Osteocyte (in vitro differentiated cells): ENCODE data around the gene EPHB1. TPM values are rescaled to one million over a fixed set of nuclear protein-coding genes. Genes with fewer than 3 reads are reported as not detected.

Source experiments
- DNase-seq: peaks from one replicate; pipeline ENCODE4 v3.0.0; 2021; ENCODE audit warnings: mixed read lengths; ENCODE audit not compliant: unreplicated experiment; ENCODE audit errors: extremely low spot score
- H3K27ac Mint-ChIP-seq: one replicate; pipeline ENCODE4 v1.8.0; 2021; ENCODE audit warnings: mild to moderate bottlenecking, mixed read lengths; ENCODE audit not compliant: unreplicated experiment
- H3K27me3 Mint-ChIP-seq: one replicate; pipeline ENCODE4 v1.8.0; 2021; ENCODE audit warnings: mixed read lengths; ENCODE audit not compliant: unreplicated experiment
- H3K36me3 Mint-ChIP-seq: one replicate; pipeline ENCODE4 v1.8.0; 2021; ENCODE audit warnings: mixed read lengths; ENCODE audit not compliant: unreplicated experiment
- H3K4me1 Mint-ChIP-seq: one replicate; pipeline ENCODE4 v1.8.0; 2021; ENCODE audit warnings: mixed read lengths; ENCODE audit not compliant: unreplicated experiment
- H3K4me3 Mint-ChIP-seq: one replicate; pipeline ENCODE4 v1.8.0; 2021; ENCODE audit warnings: mild to moderate bottlenecking, moderate library complexity, mixed read lengths; ENCODE audit not compliant: unreplicated experiment
- H3K9me3 Mint-ChIP-seq: one replicate; pipeline ENCODE4 v1.8.0; 2021; ENCODE audit warnings: mixed read lengths; ENCODE audit not compliant: unreplicated experiment
- total RNA-seq: library from RNA; stranded (reverse); gene quantifications from 2 replicates; pipeline ENCODE4 v1.2.1, GENCODE V29; 2021
- TF ChIP-seq, protein P1 (sequence below): fragments of 200-600 bp; sonication (generic); IDR thresholded peaks from 2 replicates; pipeline ENCODE4 v1.5.0; 2021; ENCODE audit warnings: antibody characterized with exemption, mild to moderate bottlenecking, moderate library complexity

Gene EPHB1
- total RNA-seq, 1 donor from 2014 or later = 0.75 TPM

DNA sequence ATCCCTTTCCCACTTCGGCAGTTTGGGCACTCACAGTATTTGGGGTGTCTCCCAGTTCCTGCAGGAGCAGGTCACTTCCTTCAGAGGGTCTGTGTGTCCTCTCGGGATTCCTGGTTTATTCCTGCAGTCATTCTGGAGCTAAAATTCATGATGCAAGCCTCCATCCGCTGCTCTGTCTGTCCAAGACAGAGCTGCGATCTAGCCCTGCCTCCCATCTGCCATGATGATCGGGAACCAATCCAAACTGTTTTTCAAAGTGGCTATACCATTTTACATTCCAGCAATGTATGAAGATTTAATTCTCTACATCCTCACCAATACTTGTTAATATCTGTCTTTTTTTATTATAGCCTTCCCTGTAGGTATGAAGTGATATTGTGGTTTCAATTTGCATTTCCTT, 273.0 kb downstream of the EPHB1 start:
- Mint-ChIP-seq H3K36me3 (no peaks in the 10 kb centered on the region), H3K4me1 (no peaks in the 10 kb centered on the region), H3K27ac (no peak overlapping the region), H3K4me3 (no peak overlapping the region), H3K27me3 (no peaks in the 10 kb centered on the region), H3K9me3 (peaks cover 12% of the 10 kb centered on the region)
- no peak for DNase-seq
- TF ChIP-seq, protein P1, sequence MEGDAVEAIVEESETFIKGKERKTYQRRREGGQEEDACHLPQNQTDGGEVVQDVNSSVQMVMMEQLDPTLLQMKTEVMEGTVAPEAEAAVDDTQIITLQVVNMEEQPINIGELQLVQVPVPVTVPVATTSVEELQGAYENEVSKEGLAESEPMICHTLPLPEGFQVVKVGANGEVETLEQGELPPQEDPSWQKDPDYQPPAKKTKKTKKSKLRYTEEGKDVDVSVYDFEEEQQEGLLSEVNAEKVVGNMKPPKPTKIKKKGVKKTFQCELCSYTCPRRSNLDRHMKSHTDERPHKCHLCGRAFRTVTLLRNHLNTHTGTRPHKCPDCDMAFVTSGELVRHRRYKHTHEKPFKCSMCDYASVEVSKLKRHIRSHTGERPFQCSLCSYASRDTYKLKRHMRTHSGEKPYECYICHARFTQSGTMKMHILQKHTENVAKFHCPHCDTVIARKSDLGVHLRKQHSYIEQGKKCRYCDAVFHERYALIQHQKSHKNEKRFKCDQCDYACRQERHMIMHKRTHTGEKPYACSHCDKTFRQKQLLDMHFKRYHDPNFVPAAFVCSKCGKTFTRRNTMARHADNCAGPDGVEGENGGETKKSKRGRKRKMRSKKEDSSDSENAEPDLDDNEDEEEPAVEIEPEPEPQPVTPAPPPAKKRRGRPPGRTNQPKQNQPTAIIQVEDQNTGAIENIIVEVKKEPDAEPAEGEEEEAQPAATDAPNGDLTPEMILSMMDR = no peak

DNA sequence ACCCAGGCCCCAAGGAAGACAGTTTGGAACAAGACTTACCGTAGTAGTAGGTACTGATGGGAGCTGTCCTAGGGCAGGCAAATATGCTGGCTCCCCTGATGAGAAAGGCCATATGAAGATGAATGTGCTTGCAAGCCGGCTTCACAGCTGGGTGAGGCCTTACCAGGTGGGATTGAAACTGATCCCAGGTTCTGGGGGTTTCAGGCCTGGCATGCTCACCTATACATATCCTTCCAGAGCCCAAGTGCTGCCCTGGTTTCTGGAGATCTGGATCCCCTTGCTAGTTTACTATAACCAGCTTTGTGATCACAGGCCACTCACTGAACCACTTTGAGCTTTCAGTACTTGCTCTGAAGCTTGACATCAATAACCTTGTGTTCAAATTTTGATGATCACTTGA, 274.3 kb downstream of the EPHB1 start:
- no peaks in the 10 kb centered on the region for H3K4me1 Mint-ChIP-seq
- H3K27me3 Mint-ChIP-seq = no peaks in the 10 kb centered on the region
- peaks cover 12% of the 10 kb centered on the region for H3K9me3 Mint-ChIP-seq
- no peak overlapping the region for H3K27ac Mint-ChIP-seq
- H3K4me3 Mint-ChIP-seq = no peak overlapping the region
- TF ChIP-seq, protein P1 = no peak
- DNase-seq = no peak
- H3K36me3 Mint-ChIP-seq = no peaks in the 10 kb centered on the region

DNA sequence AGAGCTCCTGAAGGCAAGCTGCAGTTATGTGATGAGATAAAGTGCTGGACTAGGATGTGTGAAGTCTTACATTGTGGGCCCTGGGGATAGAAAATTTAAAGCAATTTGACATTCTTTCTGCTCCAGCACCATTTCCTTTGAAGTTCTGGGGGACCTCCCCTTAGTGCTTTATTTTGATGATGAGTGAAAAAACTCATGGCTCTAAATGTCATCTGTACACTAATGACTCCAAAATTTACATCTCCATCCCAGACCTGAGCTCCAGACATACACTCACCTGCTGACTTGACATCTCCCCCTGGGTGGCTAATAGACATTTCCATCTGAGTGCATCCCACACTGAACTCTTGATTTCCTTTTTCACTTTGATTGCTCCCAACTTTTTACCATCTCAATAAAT, 276.4 kb downstream of the EPHB1 start:
- Mint-ChIP-seq H3K4me3 (no peak overlapping the region), H3K9me3 (peaks cover 12% of the 10 kb centered on the region), H3K36me3 (no peaks in the 10 kb centered on the region), H3K27ac (no peak overlapping the region), H3K27me3 (no peaks in the 10 kb centered on the region), H3K4me1 (no peaks in the 10 kb centered on the region)
- TF ChIP-seq, protein P1 = no peak
- no peak for DNase-seq

DNA sequence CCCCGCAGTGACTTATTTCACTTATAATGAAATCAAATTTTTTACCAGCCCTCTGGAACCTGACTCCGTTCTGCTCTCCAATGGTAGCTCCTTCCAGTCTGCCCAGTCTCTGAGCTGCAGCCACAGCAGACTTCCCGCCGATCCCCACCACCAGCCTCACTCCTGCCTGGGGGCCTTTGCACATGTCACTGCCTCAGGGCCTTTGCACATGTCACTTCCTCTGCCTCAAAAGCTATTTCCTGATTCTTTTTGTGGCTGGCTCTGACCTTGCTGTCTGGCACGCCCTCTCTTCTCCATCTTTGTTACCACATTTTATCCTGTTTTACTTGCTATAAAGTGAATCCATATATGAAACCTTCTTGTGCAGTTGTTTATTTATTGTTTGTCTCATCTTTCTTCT, 277.4 kb downstream of the EPHB1 start:
- Mint-ChIP-seq H3K4me3 (no peak overlapping the region), H3K27ac (no peak overlapping the region), H3K4me1 (no peaks in the 10 kb centered on the region), H3K27me3 (no peaks in the 10 kb centered on the region), H3K9me3 (peaks cover 16% of the 10 kb centered on the region), H3K36me3 (no peaks in the 10 kb centered on the region)
- DNase-seq = no peak
- TF ChIP-seq, protein P1 = no peak

DNA sequence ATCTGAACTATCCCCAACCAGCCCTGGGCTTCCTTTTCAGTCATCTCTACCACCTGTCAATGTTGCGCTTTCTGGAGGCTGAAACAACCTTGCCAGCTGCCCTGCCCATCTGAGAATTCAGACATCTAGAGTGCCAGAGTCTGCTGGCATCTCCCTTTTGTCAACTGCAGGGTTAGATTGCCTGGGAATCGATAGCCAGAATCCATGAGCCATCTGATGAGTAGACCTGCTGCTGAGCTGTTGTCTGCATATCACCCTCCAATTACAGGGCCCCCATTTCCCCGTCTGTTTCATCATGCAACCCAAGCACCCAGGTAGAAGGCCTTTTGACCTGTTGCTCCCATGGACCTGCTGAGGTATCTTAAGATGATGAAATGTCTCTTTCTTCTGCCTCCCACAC, 280.1 kb downstream of the EPHB1 start:
- TF ChIP-seq, protein P1 = no peak
- Mint-ChIP-seq H3K36me3 (no peaks in the 10 kb centered on the region), H3K27ac (no peak overlapping the region), H3K4me1 (no peaks in the 10 kb centered on the region), H3K4me3 (no peak overlapping the region), H3K27me3 (no peaks in the 10 kb centered on the region), H3K9me3 (peaks cover 16% of the 10 kb centered on the region)
- DNase-seq = no peak
